ENCODE data around the gene GREB1L. TPM values are rescaled to one million over a fixed set of nuclear protein-coding genes. Genes with fewer than 3 reads are reported as not detected.

GREB1L gene
- total and polyA plus RNA-seq, 9 of the 15 experiments (the other 6 are each of a cell fraction or from before 2014, with no cell fraction given) = 0.03 TPM; not detected in 8

- Histone ChIP-seq H3K4me1 (replicated peaks in 1 of 2; ENCODE audit: control insufficient read depth in 2 of 2, insufficient read depth in 2 of 2, low read length in 2 of 2) (no peaks in the 10 kb centered on the region), H3K27me3 (ENCODE audit: control insufficient read depth in 2 of 2, insufficient read depth in 2 of 2, low read length in 2 of 2) (peaks cover 12 to 13% of the 10 kb centered on the region in 2 experiments; a peak in 2 of 5 replicates), H3K4me2 (ENCODE audit: insufficient read depth, low read length) (no peak overlapping the region), H3K36me3 (ENCODE audit: control insufficient read depth, insufficient read depth, low read length) (no peaks in the 10 kb centered on the region), H4K20me1 (replicated peaks; ENCODE audit: control insufficient read depth, insufficient read depth, low read length) (no peaks in the 10 kb centered on the region), H3K9me1 (ENCODE audit: control insufficient read depth, insufficient read depth, low read length) (no peaks in the 10 kb centered on the region), H3K4me3 (no peak overlapping the region), H3K9me3 (replicated peaks; ENCODE audit: control insufficient read depth, insufficient read depth, low read depth, low read length) (no peaks in the 10 kb centered on the region), H3K79me2 (ENCODE audit: control insufficient read depth, insufficient read depth, low read length) (no peaks in the 10 kb centered on the region), H3K27ac (ENCODE audit: extremely low read depth, low read depth, low read length) (no peak overlapping the region), H3K9ac (ENCODE audit: insufficient read depth in 1 of 2, low read depth in 2 of 2, low read length in 2 of 2) (no peak overlapping the region), H2AFZ (ENCODE audit: low read depth, low read length) (no peak overlapping the region)
- WGBS (ENCODE audit: insufficient coverage, low coverage, missing lambda C conversion rate) = 7% methylated on average over 1 of the region's 1 CpG
- DNase-seq (ENCODE audit: extremely low read depth in 1 of 4, low spot score in 3 of 4) (no peak), ATAC-seq (no peak), FAIRE-seq (no peak)
- in situ Hi-C loops (cut with MboI) = no loop called here
- TF ChIP-seq ARID3A (IDR thresholded peaks at IDR 0.05; ENCODE audit: borderline replicate concordance, low read depth, low read length) (no peak), ZBTB5 (IDR thresholded peaks at IDR 0.05) (no peak), MAFK (IDR thresholded peaks at IDR 0.05; ENCODE audit: low read length) (no peak)
- intact Hi-C loops (cut with micrococcal nuclease) = no loop called here
- BruUV-seq (replicated peaks) = no TSS peak
- CTCF ChIA-PET (ENCODE audit: low intra/inter-chr PET ratio) = no interaction called here
- POLR2A ChIA-PET = no interaction called here
Measured at GRCh38 chr18:21450913-21451312, 208.9 kb downstream of the GREB1L start.
